Stimulated activated CD8-positive, alpha-beta memory T cell treated with anti-CD3 and anti-CD28 coated beads, Interleukin-7, amount 100 ng/mL, for 24 hours (primary cell): ENCODE data around the gene SLC7A11.
"Not testable (repeated sequence)": the region's sequence is repeated elsewhere in the genome, so short reads cannot be mapped to it uniquely, and the experiment has no call there.

Source experiments
- DNase-seq: peaks from one replicate; pipeline ENCODE4 v3.0.0-alpha.2; 2020; ENCODE audit warnings: low read depth

SLC7A11 gene

DNA sequence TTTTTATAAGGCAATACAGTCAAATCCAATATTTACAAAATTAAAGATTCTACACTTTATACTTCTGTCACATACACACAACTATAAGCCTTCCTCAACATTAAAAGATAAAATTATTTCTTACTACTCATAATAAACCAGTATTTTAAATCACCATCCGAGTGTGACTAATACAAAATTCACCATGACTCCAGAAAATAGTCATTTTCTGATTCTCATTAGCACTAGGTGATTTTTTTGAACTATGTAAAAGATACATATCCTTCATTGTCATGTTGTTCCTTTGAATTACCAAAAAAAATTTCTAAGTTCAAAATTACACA, 646 bp upstream of the SLC7A11 start:
- DNase-seq: no peak

GRCh38 chr4:138241281-138242075, 671 bp downstream of the SLC7A11 start:
- no peak for DNase-seq

GRCh38 chr4:138239491-138239890, 2.7 kb downstream of the SLC7A11 start:
- no peak for DNase-seq

- no peak for DNase-seq
Measured at GRCh38 chr4:138238521-138239292, 3.4 kb downstream of the SLC7A11 start.

DNA sequence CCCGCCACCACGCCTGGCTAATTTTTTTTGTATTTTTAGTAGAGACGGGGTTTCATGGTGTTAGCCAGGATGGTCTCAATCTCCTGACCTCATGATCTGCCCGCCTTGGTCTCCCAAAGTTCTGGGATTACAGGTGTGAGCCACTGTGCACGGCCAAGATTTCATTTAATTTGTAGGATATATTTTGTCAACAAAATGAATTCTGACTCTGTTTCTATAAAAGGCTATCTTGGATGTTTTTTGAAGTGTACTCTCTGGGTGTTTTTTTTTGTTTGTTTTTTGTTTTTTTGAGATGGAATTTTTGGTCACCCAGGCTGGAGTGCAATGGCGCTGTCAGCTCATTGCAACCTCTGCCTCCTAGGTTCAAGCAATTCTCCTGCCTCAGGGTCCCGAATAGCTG, 5.0 kb downstream of the SLC7A11 start:
- DNase-seq: not testable (repeated sequence)

DNA sequence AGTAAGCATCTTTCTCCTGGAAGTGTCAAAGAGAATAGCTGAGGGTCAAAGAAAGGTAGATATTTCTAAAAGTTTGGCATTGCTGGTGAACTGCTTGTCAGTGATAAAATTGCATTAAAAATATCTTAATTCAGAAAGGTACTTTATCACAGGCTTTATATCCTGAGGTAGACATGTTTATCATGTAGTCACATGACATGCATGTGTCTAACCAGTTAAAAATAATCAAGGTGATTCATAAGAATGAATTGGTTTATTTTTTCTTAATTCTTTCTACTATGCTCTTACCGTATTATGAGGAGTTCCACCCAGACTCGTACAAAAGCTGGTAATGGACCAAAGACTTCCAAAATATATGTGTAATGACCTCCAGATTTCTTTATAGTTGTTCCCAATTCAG, 6.1 kb downstream of the SLC7A11 start:
- DNase-seq: no peak

DNA sequence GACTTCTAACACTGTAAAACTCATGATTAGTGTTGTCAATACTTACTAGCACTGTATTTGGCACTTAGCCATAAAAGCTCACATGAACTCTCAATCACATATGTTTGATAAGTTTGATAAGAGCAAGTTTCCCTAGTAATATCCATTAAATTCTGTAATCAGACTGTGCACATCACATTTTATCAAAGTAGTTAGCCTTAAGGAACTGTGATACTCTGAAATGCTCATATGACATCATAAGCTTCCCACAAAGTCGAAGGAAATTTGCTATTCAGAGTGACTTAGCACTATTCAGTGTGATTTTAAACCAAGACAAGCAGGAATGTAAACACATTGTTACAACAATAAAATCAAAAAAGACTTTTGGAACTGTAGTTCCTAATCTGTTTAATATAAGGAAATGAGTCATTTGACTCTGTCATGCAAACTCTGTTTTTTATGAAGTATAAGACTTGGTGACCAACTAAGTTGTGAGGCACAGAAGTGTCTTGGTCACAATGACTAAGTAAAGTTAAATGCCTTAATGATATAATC, 6.7 kb downstream of the SLC7A11 start:
- DNase-seq: no peak

GRCh38 chr4:138234248-138234647, 7.9 kb downstream of the SLC7A11 start:
- no peak for DNase-seq

GRCh38 chr4:138233313-138234034, 8.7 kb downstream of the SLC7A11 start:
- no peak for DNase-seq

DNA sequence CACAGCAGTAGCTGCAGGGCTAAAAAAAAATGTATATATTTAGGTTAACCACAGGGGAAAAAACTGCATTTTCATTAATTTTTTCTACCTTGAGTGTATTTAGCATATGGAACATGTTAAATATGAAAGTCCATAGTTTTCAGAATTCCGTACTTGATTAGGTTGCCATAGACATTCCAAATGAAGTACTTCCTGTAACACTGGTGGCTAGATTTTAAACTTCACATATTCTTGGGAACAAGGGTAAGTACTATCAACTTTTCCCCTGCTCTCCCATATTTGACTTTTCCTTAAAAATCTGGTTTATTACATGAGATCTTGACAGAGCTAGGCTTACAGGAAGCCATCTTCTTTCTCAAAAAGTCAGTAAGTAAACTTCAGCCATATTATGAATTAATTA, 9.8 kb downstream of the SLC7A11 start:
- no peak for DNase-seq

DNA sequence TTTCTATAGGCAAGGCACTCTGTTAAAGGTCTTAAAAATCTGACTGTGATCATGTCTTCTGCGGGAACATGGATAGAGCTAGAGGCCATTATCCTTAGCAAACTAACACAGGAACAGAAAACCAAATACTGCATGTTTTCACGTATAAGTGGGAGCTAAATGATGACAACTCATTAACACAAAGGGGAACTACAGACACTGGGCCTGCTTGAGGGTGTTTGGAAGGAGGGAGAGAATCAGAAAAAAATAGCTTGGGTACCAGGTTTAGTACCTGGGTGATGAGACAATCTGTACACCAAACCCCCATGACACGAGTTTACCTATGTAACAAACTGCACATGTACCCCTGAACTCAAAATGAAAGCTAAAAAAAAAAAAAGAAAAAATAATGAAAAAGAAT, 12.1 kb downstream of the SLC7A11 start:
- DNase-seq: no peak

GRCh38 chr4:138229160-138229559, 13.0 kb downstream of the SLC7A11 start:
- DNase-seq: no peak

DNA sequence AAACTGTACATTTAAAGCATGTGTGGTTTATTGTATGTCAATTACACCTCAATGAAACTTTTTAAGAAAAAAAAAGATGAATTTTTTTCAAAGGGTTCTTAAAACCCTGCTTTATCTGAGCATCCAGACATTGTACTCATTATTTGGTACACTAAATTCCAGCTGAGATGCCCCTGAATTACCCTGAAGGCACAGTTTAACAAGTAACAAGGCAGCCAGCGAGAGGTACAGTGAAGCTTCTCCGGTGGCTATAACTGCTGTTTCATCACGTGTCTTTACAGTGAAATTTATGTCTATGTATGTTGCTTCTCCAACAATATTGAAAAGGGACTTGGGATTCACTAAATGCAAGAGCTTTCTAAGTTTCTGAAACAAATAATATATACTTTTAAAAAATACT, 15.8 kb downstream of the SLC7A11 start:
- DNase-seq: no peak

DNA sequence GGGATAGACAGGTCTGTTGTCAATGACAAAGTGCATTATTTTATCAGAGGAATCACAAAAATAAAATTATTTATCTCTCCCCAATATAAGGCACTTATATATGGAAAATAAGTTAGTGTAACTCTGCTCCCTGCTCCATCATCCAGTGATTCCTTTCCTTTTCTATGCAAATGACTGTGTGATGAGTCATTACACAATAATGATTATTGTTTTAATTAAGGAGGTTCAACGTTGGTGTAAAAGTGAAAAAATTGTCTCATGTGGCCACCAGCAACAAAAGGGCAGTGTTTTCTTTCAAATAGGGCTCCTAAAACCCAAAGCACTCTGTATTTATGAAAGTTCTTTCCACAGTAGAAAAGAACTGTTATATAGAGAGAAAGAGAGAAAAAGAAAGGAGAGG, 16.7 kb downstream of the SLC7A11 start:
- no peak for DNase-seq

GRCh38 chr4:138224614-138225013, 17.5 kb downstream of the SLC7A11 start:
- no peak for DNase-seq

DNA sequence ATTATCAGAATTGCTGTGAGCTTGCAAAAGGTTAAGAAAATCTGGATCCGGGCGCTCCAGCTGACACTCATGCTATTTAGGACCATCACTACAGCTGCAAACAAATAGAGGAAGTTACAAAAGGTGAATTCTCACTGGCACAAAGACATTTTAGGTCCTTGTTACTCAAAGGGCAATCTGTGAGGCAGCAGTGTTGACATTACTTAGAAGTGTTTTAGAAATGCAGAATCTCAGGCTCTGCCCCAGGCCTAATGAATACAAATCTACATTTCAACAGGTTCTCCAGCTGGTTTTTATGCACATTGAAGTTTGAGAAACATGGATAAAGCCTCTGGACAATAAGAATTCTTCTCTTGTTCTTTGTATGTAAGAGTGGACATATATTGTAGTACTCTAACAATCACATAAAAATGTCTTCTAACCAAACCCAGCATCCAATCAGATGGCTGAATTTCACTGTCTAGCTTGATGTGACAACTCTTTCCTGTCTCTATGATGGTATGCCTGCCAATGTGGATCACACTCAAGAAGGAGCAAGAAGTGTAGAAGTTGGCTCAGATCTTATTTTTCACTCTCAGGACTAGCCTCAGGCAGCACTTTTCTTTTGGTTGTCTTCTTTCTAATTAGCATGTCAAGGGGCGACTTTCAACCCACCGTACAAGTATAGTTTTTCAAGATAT, 18.8 kb downstream of the SLC7A11 start:
- no peak for DNase-seq

DNA sequence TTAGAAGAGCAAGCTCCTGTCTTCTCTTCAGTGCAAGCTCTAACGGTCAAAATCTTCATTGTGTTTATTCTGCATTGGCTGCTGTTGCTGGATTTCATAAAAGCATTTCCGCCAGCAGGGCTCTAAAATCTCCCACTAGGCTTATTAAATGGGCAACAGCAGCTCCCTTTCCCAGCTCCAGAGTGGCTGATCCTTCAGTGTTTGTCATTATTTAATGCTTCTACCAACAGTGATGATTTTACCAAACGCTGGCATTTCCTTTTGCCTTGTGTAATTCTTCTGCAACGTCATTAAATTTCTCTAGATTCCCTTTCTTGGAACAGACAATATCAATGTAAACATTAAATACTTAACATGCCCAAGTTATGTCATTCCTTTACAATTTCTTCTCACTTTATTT, 20.1 kb downstream of the SLC7A11 start:
- no peak for DNase-seq

DNA sequence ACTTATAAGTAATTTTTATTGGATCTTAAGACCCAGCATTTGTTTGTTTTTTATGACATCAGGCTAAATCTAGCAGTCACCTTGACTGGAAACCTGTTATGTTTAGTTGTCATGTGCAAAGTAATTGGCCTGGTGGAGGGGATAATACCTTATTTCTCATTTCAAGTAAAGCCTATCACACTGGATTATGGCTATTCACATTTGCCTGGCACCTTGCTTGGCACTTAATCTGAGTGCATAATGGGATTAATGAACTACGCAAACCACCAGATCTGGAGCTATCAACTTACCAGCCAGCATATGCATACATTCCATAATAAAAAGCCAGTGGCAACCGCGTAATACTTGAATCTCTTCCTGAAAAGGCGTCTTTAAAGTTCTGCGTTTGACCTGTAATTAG, 23.2 kb downstream of the SLC7A11 start:
- no peak for DNase-seq

GRCh38 chr4:138217567-138217966, 24.6 kb downstream of the SLC7A11 start:
- DNase-seq: no peak

- DNase-seq: no peak
Measured at GRCh38 chr4:138216272-138216867, 25.8 kb downstream of the SLC7A11 start.

DNA sequence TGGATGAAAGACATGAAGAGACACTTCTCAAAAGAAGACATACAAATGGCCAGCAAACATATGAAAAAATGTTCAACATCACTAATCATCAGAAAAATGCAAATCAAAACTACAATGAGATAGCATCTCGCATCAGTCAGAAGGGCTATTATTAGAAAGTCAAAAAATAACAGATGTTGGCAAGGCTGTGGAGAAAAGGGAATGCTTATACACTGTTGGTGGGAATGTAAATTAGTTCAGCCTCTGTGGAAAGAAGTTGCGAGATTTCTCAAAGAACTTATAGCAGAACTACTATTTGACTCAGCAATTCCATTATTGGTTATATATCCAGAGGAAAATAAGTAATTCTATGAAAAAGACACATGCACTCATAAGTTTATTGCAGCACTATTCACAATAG, 31.6 kb downstream of the SLC7A11 start:
- not testable (repeated sequence) for DNase-seq

DNA sequence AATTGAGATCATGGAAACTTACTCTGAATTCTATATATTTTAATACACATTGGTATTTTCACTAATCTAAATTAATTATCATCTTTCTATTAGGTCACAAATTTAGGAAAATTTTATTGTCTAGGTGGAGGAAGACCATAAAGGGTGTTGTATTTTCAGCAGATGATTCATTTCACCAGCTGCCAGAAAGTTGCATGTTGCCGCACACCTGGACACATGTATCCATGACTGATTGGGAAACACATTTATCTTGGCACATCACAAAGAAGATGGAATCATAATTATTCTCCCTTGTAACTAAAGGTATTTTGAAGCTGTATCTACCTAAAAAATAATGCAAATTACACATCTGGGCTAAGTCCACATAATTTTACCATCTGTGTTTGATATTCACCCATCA, 33.1 kb downstream of the SLC7A11 start:
- DNase-seq: no peak
